Naive B cell (primary cell): ENCODE data around the gene ARL13A. TPM values are rescaled to one million over a fixed set of nuclear protein-coding genes. Genes with fewer than 3 reads are reported as not detected.
"Not testable (repeated sequence)": the region's sequence is repeated elsewhere in the genome, so short reads cannot be mapped to it uniquely, and the experiment has no call there.

Experiments used
- ATAC-seq, 2 donors: fragments of 150-1000 bp; cut with Tn5 transposase; 2 replicates each; pipeline ENCODE4 v1.10.0; 2021; ENCODE audit warnings: low read depth in 2 of 2, mild to moderate bottlenecking in 2 of 2, moderate library complexity in 2 of 2
- DNase-seq: peaks from one replicate; pipeline ENCODE4 v3.0.0; 2022
- H3K27ac Mint-ChIP-seq, 6 donors: one replicate each; pipeline ENCODE4 v1.8.0; 2020 to 2022; ENCODE audit warnings: mild to moderate bottlenecking in 6 of 6, mixed read lengths in 6 of 6, moderate library complexity in 5 of 6, inconsistent platforms in 2 of 6
- H3K27me3 Mint-ChIP-seq, 3 donors: one replicate each; pipeline ENCODE4 v1.8.0; 2021 to 2022; ENCODE audit warnings: mixed read lengths in 3 of 3, mild to moderate bottlenecking in 1 of 3
- H3K36me3 Mint-ChIP-seq, 2 donors: one replicate each; pipeline ENCODE4 v1.8.0; 2020 to 2022; ENCODE audit warnings: mixed read lengths in 2 of 2, inconsistent platforms in 1 of 2, mild to moderate bottlenecking in 1 of 2
- H3K4me1 Mint-ChIP-seq, 3 donors: one replicate each; pipeline ENCODE4 v1.8.0; 2020 to 2022; ENCODE audit warnings: mixed read lengths in 3 of 3, inconsistent platforms in 1 of 3, mild to moderate bottlenecking in 1 of 3, moderate library complexity in 1 of 3
- H3K4me3 Mint-ChIP-seq, 8 donors: one replicate each; pipeline ENCODE4 v1.8.0; 2020 to 2022; ENCODE audit warnings: mild to moderate bottlenecking in 8 of 8, mixed read lengths in 8 of 8, moderate library complexity in 8 of 8, inconsistent platforms in 2 of 8
- H3K9me3 Mint-ChIP-seq, 7 donors: one replicate each; pipeline ENCODE4 v1.8.0; 2020 to 2022; ENCODE audit warnings: mixed read lengths in 7 of 7, mild to moderate bottlenecking in 5 of 7, inconsistent platforms in 2 of 7, moderate library complexity in 1 of 7
- polyA plus RNA-seq, 6 donors: library from polyadenylated mRNA; unstranded; fragments of 300-500 nt; fragmentation: Illumina TruSeq; gene quantifications; one replicate each; pipeline ENCODE4 v1.2.3, GENCODE V29; 2021; ENCODE audit warnings: low read depth in 6 of 6

Gene ARL13A
- polyA plus RNA-seq, 6 donors from 2014 or later = not detected

DNA sequence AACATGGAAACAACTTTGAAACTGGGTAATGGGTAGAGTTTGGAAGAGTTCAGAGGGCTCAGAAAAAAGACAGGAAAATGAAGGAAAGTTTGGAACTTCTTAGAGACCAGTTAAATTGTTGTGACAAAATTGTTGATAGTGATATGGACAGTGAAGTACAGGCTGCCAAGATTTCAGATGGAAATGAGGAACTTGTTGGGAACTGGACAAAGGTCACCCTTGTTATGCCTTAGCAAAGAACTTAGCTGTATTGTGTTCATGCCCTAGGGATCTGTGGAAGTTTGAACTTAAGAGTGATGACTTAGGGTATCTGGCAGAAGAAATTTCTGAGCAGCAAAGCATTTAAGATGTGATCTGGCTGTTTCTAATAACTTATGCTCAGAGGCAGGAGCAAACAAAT, 5.1 kb upstream of the ARL13A start:
- DNase-seq (no peak), ATAC-seq (no peak)
- Mint-ChIP-seq H3K9me3 (peaks cover 0 to 7% (median 3%) of the 10 kb centered on the region in 7 donors), H3K4me1 (peaks cover 0 to 4% (median 0%) of the 10 kb centered on the region in 3 donors), H3K36me3 (no peaks in the 10 kb centered on the region), H3K27ac (peak overlapping the region in 2 of 6 donors; percentile 41 to 51), H3K4me3 (no peak overlapping the region), H3K27me3 (no peaks in the 10 kb centered on the region)

DNA sequence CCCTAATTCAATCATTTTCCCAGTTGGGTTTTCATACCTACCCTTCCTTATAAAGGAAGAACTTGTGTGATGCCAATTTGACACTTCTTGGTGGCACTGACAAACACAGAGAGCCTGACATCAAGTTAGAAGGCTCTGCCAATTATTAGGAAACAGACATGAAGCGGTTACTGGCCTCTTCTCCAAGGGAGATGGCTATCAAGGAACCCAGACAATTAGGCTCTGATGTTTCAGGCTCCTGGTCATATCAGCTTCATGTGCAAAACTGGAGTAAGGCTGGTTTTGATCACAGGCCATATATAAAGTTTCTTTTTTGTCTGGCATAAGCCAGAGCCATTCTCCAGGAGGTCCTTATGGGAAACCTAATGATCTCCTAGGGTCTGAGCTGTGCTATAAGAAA, 428 bp downstream of the ARL13A start:
- Mint-ChIP-seq H3K4me3 (no peak overlapping the region), H3K4me1 (no peaks in the 10 kb centered on the region), H3K27ac (no peak overlapping the region), H3K36me3 (no peaks in the 10 kb centered on the region), H3K27me3 (no peaks in the 10 kb centered on the region), H3K9me3 (peaks cover 0 to 8% (median 7%) of the 10 kb centered on the region in 7 donors)
- no peak for DNase-seq
- no peak for ATAC-seq

DNA sequence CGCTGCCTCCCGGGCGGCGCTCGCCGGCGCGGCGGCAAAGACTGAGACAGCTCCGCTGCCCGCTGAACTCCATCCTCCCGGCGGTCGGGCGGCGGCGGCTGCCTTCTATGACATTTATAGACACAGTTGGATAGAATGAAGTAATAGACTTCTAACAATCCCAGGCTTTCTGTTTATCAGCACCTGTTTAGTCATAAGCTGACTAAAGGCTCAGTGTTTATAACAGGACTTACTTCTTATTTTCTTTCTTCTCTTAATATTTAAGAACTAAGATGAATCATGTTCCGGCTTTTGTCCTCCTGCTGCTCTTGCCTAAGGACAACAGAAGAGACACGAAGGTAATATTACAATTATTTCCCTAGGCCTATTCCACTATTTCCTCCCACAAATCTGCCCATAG, 3.9 kb downstream of the ARL13A start:
- Mint-ChIP-seq H3K4me3 (no peak overlapping the region), H3K4me1 (no peaks in the 10 kb centered on the region), H3K27ac (peak overlapping the region in 1 of 6 donors; percentile 38), H3K36me3 (no peaks in the 10 kb centered on the region), H3K9me3 (peaks cover 0 to 10% (median 7%) of the 10 kb centered on the region in 7 donors), H3K27me3 (no peaks in the 10 kb centered on the region)
- DNase-seq (no peak), ATAC-seq (no peak)

DNA sequence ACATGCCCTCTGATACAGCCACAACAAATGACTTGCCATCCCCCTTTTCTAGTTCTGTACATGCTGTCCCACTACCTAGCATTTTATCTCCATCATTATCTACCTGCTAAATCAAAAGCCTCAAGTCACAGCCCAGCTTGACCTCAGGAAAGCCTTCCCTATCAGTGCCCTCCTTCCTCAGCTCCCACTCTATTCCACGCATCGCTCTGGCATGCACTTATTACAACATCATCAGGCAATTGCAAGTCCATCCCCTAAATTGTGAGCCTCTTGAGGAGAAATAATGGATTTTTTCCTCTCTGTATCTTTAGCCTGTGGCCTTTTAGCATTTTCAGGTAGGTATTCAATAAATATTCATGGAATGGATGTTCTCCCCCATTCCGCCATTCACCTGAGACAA, 5.7 kb downstream of the ARL13A start:
- Mint-ChIP-seq H3K27ac (peak overlapping the region in 2 of 6 donors; percentile 5 to 31), H3K27me3 (no peaks in the 10 kb centered on the region), H3K9me3 (peaks cover 0 to 10% (median 7%) of the 10 kb centered on the region in 7 donors), H3K4me3 (no peak overlapping the region), H3K4me1 (no peaks in the 10 kb centered on the region), H3K36me3 (peaks cover 0 to 5% of the 10 kb centered on the region in 2 donors)
- DNase-seq = no peak
- no peak for ATAC-seq

DNA sequence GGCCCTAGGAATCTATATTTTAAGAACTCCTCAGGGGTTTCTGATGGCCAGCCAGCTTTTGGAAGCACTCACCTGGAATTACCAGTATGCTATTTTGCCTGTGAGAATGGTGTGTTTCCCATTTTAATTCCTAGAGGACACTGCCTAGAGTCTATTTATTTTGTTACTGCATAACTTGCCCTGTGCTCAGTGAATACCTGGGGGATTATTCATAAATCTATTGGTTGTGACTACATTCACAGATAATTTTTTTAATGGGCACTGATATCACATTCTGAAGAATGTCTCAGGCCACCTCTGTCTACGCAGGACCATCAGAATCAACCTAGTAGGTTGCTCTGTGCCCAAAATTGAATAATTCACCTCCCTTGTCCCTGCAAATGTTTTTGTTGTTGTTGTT, 6.7 kb downstream of the ARL13A start:
- no peaks in the 10 kb centered on the region for H3K4me1 Mint-ChIP-seq
- H3K27ac Mint-ChIP-seq = no peak overlapping the region
- ATAC-seq (no peak), DNase-seq (no peak)
- H3K4me3 Mint-ChIP-seq = no peak overlapping the region
- no peaks in the 10 kb centered on the region for H3K27me3 Mint-ChIP-seq
- peaks cover 0 to 5% of the 10 kb centered on the region in 2 donors for H3K36me3 Mint-ChIP-seq
- peaks cover 0 to 10% (median 7%) of the 10 kb centered on the region in 7 donors for H3K9me3 Mint-ChIP-seq

DNA sequence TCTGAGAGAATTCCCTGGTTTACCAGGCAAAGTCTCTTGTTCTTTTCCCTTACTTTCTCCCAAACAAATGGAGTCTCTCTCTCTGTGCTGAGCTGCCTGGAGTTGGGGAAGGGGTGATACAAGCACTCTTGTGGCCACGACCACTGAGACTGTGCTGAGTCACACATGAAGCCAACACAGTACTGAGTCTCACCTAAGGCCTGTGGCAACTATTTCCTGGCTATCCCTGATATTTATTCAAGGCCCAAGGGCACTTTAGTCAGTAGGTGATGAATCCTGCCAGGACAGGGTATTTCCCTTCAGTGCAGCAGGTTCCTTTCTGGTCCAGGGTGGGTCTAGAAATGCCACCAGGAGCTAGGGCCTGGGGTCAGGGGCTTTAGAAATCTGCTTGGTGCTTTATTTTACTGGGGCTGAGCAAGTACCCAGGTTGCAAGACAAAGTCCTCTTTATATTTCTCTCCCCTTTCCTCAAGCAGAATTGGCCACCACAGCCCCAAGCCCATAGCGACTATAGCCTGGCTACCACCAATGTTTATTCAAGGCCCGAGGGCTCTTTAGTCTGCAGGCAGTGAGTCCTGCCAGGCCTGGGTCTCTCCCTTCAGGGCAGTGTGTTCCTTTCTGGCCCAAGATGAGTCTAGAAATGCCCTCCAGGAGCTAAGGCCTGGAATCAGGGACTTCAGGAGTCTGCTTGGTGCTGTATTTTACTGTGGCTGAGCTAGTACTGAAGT, 10.5 kb downstream of the ARL13A start:
- H3K4me1 Mint-ChIP-seq = no peaks in the 10 kb centered on the region
- H3K27ac Mint-ChIP-seq = peak overlapping the region in 1 of 6 donors; percentile 21
- H3K9me3 Mint-ChIP-seq = peaks cover 0 to 3% (median 2%) of the 10 kb centered on the region in 7 donors

DNA sequence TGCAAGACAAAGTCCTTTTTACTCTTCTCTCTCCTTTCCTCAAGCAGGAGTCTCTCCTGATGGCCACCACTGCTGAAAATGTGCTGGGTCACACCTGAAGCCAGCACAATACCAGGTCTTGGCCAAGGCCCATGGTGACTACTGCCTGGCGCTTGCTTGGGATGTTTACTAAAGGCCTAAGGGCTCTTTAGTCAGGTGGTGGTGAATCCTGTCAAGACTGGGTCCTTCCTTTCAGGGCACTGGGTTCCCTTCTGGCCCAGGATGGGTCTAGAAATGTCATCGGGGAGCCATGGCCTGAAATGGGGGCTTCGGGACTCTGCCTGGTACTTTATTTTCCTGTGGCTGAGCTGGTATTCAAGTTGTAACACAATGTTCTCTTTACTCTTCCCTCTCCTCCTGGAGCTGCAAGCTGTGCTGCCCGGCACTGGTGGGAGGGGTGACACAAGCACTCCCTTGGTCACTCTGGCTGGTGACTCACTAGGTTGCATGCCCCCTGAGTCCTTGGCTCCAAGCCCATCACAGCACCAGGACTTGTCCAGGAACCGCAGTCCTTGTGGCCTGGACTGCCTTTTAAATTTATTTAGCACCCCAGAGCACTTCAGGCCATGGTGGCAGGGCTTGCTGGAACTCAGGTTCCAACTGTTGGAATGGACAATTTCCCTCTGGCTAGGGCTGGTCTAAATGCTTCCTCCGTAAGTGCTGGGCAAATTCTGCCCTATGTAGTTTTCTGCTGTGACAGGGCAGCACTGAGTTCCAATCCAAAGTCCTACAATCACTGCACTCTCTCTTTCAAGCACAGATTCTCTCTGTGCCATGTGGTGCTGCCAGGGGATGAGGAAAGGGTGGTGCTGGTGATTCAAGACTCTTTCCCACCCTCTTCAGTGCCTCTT, 11.3 kb downstream of the ARL13A start:
- DNase-seq = no peak
- Mint-ChIP-seq H3K27me3 (no peaks in the 10 kb centered on the region), H3K36me3 (peaks cover 0 to 5% of the 10 kb centered on the region in 2 donors), H3K9me3 (peaks cover 0 to 3% (median 0%) of the 10 kb centered on the region in 7 donors), H3K4me3 (no peak overlapping the region), H3K27ac (no peak overlapping the region), H3K4me1 (no peaks in the 10 kb centered on the region)
- no peak for ATAC-seq

More for the DNA sequence above, 10.5 kb downstream of the ARL13A start:
- Mint-ChIP-seq H3K27me3 (no peaks in the 10 kb centered on the region), H3K4me3 (no peak overlapping the region), H3K36me3 (peaks cover 0 to 5% of the 10 kb centered on the region in 2 donors)
- DNase-seq = no peak
- ATAC-seq = no peak

DNA sequence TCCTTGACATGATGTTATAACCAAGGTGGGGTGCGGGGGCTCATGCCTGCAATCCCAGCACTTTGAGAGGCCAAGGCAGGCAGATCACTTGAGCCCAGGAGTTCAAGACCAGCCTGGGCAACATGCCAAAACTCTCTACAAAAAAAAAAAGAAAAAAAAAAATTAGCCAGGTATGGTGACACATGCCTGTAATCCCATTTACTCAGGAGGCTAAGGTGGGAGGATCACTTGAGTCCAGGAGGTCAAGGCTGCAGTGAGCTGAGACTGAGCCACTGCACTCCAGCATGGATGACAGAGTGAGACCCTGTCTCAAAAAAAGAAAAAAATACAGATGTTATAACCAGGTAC, 12.0 kb downstream of the ARL13A start:
- not testable (repeated sequence) for H3K36me3 Mint-ChIP-seq

DNA sequence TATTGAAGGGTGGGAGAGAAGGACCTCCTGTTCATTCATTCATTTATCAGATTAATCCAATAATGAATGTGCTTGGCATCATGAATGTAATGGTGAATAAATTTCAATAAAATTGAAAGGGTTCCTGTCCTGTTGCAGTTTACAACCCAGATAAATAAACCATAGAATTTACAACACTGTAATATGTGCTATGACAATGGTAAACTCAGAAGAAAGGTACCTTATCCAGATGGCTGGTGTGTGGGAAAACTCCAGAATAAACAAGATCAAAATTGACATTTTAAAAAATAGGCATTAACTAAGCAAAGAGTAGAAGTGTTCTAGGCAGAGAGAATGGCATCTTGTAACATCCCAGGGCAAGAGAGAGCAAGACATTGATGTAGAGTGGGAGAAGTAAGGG, 15.3 kb downstream of the ARL13A start:
- Mint-ChIP-seq H3K27me3 (no peaks in the 10 kb centered on the region), H3K4me3 (no peak overlapping the region), H3K4me1 (peaks cover 0 to 13% (median 2%) of the 10 kb centered on the region in 3 donors), H3K36me3 (no peaks in the 10 kb centered on the region), H3K9me3 (peaks cover 0 to 4% (median 0%) of the 10 kb centered on the region in 7 donors), H3K27ac (no peak overlapping the region)
- DNase-seq (no peak), ATAC-seq (no peak)

More for the DNA sequence above, 12.0 kb downstream of the ARL13A start:
- not testable (repeated sequence) for DNase-seq, ATAC-seq, H3K9me3 Mint-ChIP-seq, H3K4me1 Mint-ChIP-seq, H3K27ac Mint-ChIP-seq, H3K4me3 Mint-ChIP-seq, H3K27me3 Mint-ChIP-seq

DNA sequence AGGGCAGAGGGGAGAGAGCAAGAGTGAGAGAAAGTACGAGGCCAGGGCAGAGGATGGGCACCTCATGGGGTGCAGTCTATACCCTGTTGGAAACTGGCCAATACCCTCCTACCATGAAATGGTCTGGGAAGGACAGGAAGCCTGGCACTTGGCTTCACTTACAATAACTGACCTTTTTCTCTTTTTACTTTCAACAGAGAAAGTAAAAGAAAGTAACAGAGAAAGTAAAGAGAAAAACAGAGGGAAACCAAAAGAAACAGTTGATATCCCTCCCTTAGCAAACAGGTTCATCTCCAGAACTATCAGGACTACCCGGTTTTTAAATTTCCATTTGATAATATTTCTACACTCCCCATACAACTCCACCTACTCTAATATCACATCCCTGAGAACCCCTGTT, 20.6 kb downstream of the ARL13A start:
- Mint-ChIP-seq H3K4me1 (peaks cover 0 to 15% (median 2%) of the 10 kb centered on the region in 3 donors), H3K27me3 (no peaks in the 10 kb centered on the region), H3K27ac (no peak overlapping the region), H3K4me3 (no peak overlapping the region), H3K36me3 (no peaks in the 10 kb centered on the region), H3K9me3 (peaks cover 0 to 4% (median 0%) of the 10 kb centered on the region in 7 donors)
- ATAC-seq (no peak), DNase-seq (no peak)

DNA sequence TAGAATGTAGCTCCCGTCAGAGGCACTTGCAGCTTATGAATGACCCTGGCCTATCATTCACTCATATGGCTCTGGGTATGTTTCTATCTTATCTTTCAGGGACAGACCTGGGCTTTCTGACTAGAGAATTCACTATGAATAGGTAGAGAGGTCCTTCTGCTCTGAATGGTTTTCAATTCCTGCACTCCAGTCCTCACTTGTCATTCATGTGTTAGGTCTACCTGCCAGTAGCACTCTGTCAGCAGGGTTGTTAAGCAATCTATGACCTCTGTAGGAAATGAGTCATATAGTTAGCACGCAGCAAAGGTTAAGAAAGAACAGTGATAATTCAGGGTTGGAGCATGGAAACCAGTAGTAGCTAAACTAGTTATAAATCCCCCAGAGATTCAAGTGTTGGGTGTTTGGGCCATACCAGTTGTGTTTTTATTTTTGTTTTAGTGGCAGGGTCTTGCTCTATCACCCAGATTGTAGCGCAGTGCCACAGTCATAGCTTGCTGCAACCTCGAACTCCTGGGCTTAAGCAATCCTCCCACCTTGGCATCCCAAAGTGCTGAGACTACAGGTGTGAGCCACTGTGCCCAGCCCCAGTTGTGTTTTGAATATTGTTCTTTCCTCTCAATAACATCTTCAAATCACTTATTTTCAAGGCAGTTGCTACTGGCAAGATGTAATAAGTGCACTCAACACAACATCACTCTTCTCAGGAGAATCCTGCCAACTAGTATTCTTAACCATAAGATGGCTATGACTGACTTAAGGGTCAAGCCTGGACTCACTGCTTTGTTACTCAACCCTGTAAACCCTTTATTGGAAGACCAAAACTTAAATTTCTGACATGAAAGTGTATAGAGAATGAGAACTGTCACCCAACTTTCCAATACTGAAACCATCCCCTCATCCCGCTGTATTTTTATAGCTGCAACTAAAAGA, 25.1 kb downstream of the ARL13A start:
- Mint-ChIP-seq H3K36me3 (no peaks in the 10 kb centered on the region), H3K9me3 (peaks cover 0 to under 1% (median 0%) of the 10 kb centered on the region in 7 donors), H3K4me1 (peaks cover 0 to 5% (median 1%) of the 10 kb centered on the region in 3 donors), H3K27ac (no peak overlapping the region), H3K4me3 (no peak overlapping the region), H3K27me3 (no peaks in the 10 kb centered on the region)
- DNase-seq (no peak), ATAC-seq (no peak)

DNA sequence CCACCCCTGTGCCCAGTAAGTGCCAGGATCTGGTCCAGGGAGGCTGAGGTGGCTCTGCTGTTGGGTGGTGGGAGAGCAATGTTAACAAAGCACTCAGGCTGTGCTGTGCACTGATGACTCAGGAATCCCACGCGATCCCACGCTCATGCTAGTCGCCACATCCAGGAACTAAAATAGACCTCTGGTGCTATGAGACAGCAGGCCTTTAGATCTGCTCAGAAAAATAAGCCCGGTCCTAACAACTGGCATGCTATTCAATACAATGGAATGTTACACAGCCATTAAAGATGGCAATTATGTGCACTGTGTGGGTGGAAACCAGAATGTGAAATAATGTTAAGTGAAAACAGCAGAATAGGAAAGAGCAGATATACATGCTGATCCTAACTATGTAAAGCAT, 26.0 kb downstream of the ARL13A start:
- Mint-ChIP-seq H3K27ac (no peak overlapping the region), H3K9me3 (no peaks in the 10 kb centered on the region), H3K27me3 (no peaks in the 10 kb centered on the region), H3K36me3 (no peaks in the 10 kb centered on the region), H3K4me1 (no peaks in the 10 kb centered on the region), H3K4me3 (no peak overlapping the region)
- DNase-seq (no peak), ATAC-seq (no peak)

DNA sequence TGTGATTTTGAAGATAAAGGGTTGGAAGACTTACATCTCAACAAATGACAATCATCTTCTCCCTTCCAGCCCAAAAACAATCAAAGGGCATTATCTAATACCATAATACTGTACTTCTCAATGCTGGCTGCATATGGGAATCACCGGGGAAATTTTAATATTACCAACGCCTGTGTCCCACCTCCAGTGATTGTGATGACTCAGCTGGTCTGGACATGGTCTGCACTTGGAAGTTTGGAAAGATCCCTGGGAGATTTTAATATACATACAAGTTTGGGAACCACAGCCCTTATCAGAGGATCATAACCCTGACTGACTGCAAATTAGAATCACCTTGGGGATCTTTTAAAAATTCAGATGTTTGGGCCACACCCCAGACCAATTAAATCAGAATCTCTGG, 29.9 kb downstream of the ARL13A start:
- H3K4me1 Mint-ChIP-seq = no peaks in the 10 kb centered on the region
- H3K4me3 Mint-ChIP-seq = no peak overlapping the region
- no peak overlapping the region for H3K27ac Mint-ChIP-seq
- no peaks in the 10 kb centered on the region for H3K36me3 Mint-ChIP-seq
- ATAC-seq = no peak
- no peaks in the 10 kb centered on the region for H3K27me3 Mint-ChIP-seq
- DNase-seq = no peak
- H3K9me3 Mint-ChIP-seq = no peaks in the 10 kb centered on the region
